K562 (cell line): ENCODE measurements around the gene PDGFD. TPM values are rescaled to one million over a fixed set of nuclear protein-coding genes. Genes with fewer than 3 reads are reported as not detected.

Experiments used
- ATAC-seq: fragments of 200-7000 bp; cut with Tn5 transposase; 3 replicates; pipeline ENCODE4 v1.9.1; 2020; ENCODE audit warnings: moderate library complexity
- BruUV-seq: library from RNA; stranded (reverse); fragments of 400-500 nt; replicated peaks from 2 replicates; lab custom pipeline; 2021; lab: Mats Ljungman, UMichigan
- CTCF ChIA-PET: fragments of 300-600 bp; formaldehyde crosslinking; extraction: SDS; loops from one replicate; lab custom pipeline; 2021; ENCODE audit warnings: low intra/inter-chr PET ratio; lab: Yijun Ruan, JAX
- POLR2A ChIA-PET: fragments of 300-600, 350-650 bp; sonication (Branson Sonifier 250); formaldehyde crosslinking; extraction: SDS; loops from one replicate; lab custom pipeline; 2021; ENCODE audit warnings: antibody characterized with exemption, inconsistent platforms; lab: Yijun Ruan, JAX
- DNase-seq, 4 experiments: peaks; one replicate each; pipeline versions ENCODE4 v3.0.0 to v3.0.0-alpha.2; 2011 to 2018; ENCODE audit warnings: low spot score in 3 of 4, mixed read lengths in 3 of 4; ENCODE audit errors: extremely low read depth in 1 of 4
- FAIRE-seq: peaks from 2 replicates; lab custom pipeline; 2011; peaks lifted over from hg19 to GRCh38; lab: Jason Lieb, UNC
- H2AFZ ChIP-seq: 2 replicates; pipeline ENCODE4 v1.6.0; 2011; ENCODE audit warnings: low read depth, low read length, control low read depth, inconsistent platforms
- H3K27ac ChIP-seq: fragments of 200-600 bp; 3 replicates; pipeline ENCODE4 v1.8.0; 2011; ENCODE audit warnings: low read depth, mild to moderate bottlenecking, control low read depth, inconsistent platforms, low read length, moderate library complexity, mixed read lengths; ENCODE audit errors: extremely low read depth
- H3K27me3 ChIP-seq, 2 experiments: fragments of 300-600 bp in 1 of 2; 2 replicates in 1 of 2; 3 replicates in 1 of 2; pipeline versions ENCODE4 v1.6.0 to v1.8.0; 2011; ENCODE audit warnings: inconsistent platforms in 2 of 2, low read length in 2 of 2, mild to moderate bottlenecking in 1 of 2, mixed read lengths in 1 of 2, moderate library complexity in 1 of 2; ENCODE audit not compliant: control insufficient read depth in 2 of 2, insufficient read depth in 2 of 2
- H3K36me3 ChIP-seq: fragments of 300-600 bp; 3 replicates; pipeline ENCODE4 v1.8.0; 2011; ENCODE audit warnings: mild to moderate bottlenecking, low read length, inconsistent platforms; ENCODE audit not compliant: control insufficient read depth, insufficient read depth
- H3K4me1 ChIP-seq, 2 experiments: fragments of 200-600 bp in 1 of 2; replicated peaks in 1 of 2; 2 replicates in 1 of 2; 3 replicates in 1 of 2; pipeline versions ENCODE4 v1.5.1 to v1.8.0; 2011; ENCODE audit warnings: inconsistent platforms in 2 of 2, low read length in 2 of 2, mild to moderate bottlenecking in 1 of 2, mixed read lengths in 1 of 2, moderate library complexity in 1 of 2; ENCODE audit not compliant: control insufficient read depth in 2 of 2, insufficient read depth in 2 of 2
- H3K4me2 ChIP-seq: 2 replicates; pipeline ENCODE4 v1.6.1; 2011; ENCODE audit warnings: low read length, control low read depth, inconsistent platforms, mixed read lengths; ENCODE audit not compliant: insufficient read depth
- H3K4me3 ChIP-seq: fragments of 200-600 bp; sonication (generic), shearing (Covaris generic); 2 replicates; pipeline ENCODE4 v1.5.1; 2016; ENCODE audit warnings: control low read depth, inconsistent platforms
- H3K79me2 ChIP-seq: fragments of 200-600 bp; 3 replicates; pipeline ENCODE4 v1.8.0; 2011; ENCODE audit warnings: low read length, inconsistent platforms; ENCODE audit not compliant: control insufficient read depth, insufficient read depth
- H3K9ac ChIP-seq, 2 experiments: 2 replicates each; pipeline versions ENCODE4 v1.6.0 to v1.6.1; 2011; ENCODE audit warnings: low read depth in 2 of 2, low read length in 2 of 2, control low read depth in 1 of 2, inconsistent platforms in 1 of 2, mild to moderate bottlenecking in 1 of 2, mixed read lengths in 1 of 2; ENCODE audit not compliant: insufficient read depth in 1 of 2
- H3K9me1 ChIP-seq: one replicate; pipeline ENCODE4 v1.6.0; 2011; ENCODE audit warnings: inconsistent platforms, mild to moderate bottlenecking, low read length, moderate library complexity; ENCODE audit not compliant: control insufficient read depth, insufficient read depth
- H3K9me3 ChIP-seq: replicated peaks from 2 replicates; pipeline ENCODE4 v1.5.1; 2011; ENCODE audit warnings: low read depth, low read length, inconsistent platforms; ENCODE audit not compliant: control insufficient read depth, insufficient read depth
- H4K20me1 ChIP-seq: replicated peaks from 2 replicates; pipeline ENCODE4 v1.6.1; 2011; ENCODE audit warnings: low read length, inconsistent platforms, mixed read lengths; ENCODE audit not compliant: control insufficient read depth, insufficient read depth
- ATF2 ChIP-seq: sonication (generic); formaldehyde crosslinking; IDR thresholded peaks from 2 replicates; pipeline ENCODE4 v1.8.1; 2022; ENCODE audit warnings: missing genetic modification reagents
- CSDE1 ChIP-seq, 2 experiments: fragments of 450-650 bp; IDR thresholded peaks; 2 replicates each; pipeline ENCODE4 v1.6.1; 2016; ENCODE audit warnings: mild to moderate bottlenecking in 1 of 2
- ETV1 ChIP-seq: fragments of 450-650 bp; conservative IDR thresholded peaks from 2 replicates; pipeline ENCODE4 v1.6.1; 2016; ENCODE audit warnings: missing genetic modification characterization, control low read depth, low read depth, missing compliant biosample characterization
- GTF2F1 ChIP-seq: IDR thresholded peaks from 2 replicates; pipeline ENCODE4 v1.6.1; 2011; ENCODE audit warnings: low read depth, low read length, improper control_type of control experiment
- HNRNPUL1 ChIP-seq: fragments of 200-400 bp; formaldehyde crosslinking; IDR thresholded peaks from 2 replicates; pipeline ENCODE4 v1.6.1; 2017; ENCODE audit warnings: low read length
- MIER1 ChIP-seq: fragments of 450-650 bp; IDR thresholded peaks from 2 replicates; pipeline ENCODE4 v1.6.1; 2016; ENCODE audit warnings: antibody characterized with exemption, mild to moderate bottlenecking, low read depth
- NEUROD1 ChIP-seq: fragments of 150-350 bp; IDR thresholded peaks from 2 replicates; pipeline ENCODE4 v1.6.1; 2014; ENCODE audit warnings: borderline replicate concordance, low read length, low read depth; ENCODE audit not compliant: partially characterized antibody
- NONO ChIP-seq, 2 experiments: fragments of 200-400 bp in 1 of 2; fragments of 450-650 bp in 1 of 2; formaldehyde crosslinking in 1 of 2; IDR thresholded peaks; 2 replicates each; pipeline ENCODE4 v1.6.1; 2017; ENCODE audit warnings: low read depth in 2 of 2, mild to moderate bottlenecking in 2 of 2, moderate library complexity in 2 of 2, low read length in 1 of 2
- ZEB2 ChIP-seq: fragments of 450-650 bp; IDR thresholded peaks from 2 replicates; pipeline ENCODE4 v1.6.1; 2016
- ZNF12 ChIP-seq: sonication (generic); formaldehyde crosslinking; IDR thresholded peaks from 2 replicates; pipeline ENCODE4 v1.4.0; 2020; ENCODE audit warnings: mild to moderate bottlenecking, missing genetic modification reagents
- ZNF121 ChIP-seq: sonication (generic); formaldehyde crosslinking; conservative IDR thresholded peaks from 2 replicates; pipeline ENCODE4 v1.8.0; 2022; ENCODE audit warnings: missing genetic modification reagents
- WGBS: fragments of 100-300 bp; shearing (Covaris generic); methylation state at CpG from one replicate; pipeline ENCODE4 v1.1.6; 2016; ENCODE audit warnings: low coverage, mixed read lengths; ENCODE audit not compliant: insufficient coverage; ENCODE audit errors: missing lambda C conversion rate; 5-methylcytosine and 5-hydroxymethylcytosine counted together
- in situ Hi-C: fragments of 300-500 bp; cut with MboI; formaldehyde crosslinking; loops from 4 replicates; pipeline ENCODE4 v1.15.0; 2018; ENCODE audit warnings: inconsistent platforms, mixed read lengths
- intact Hi-C: fragments of 100-400 bp; cut with micrococcal nuclease; formaldehyde crosslinking; loops from 2 replicates; pipeline ENCODE4 v1.14.2; 2022
- polyA plus RNA-seq, 8 experiments: library from polyadenylated mRNA; depleted of rRNA in 4 of 8; stranded (reverse) in 5 of 8; unstranded in 3 of 8; fragments of >200 nt; fragmentation: Nextera tagmentation in 2 of 8; fragmentation: Illumina TruSeq in 1 of 8; extraction: Ambion mirVana in 2 of 8; extraction: Trizol in 1 of 8; gene quantifications; 2 replicates each; pipeline versions ENCODE4 v1.2.1 to v1.2.3, GENCODE V29; 2011 to 2014; ENCODE audit warnings: inconsistent platforms in 1 of 8, missing spikeins in 1 of 8
- total RNA-seq, 7 experiments: library from RNA; depleted of rRNA in 6 of 7; stranded (reverse); fragments of >200 nt in 6 of 7; fragmentation: Illumina TruSeq in 2 of 7; extraction: Trizol in 2 of 7; gene quantifications; 2 replicates each; pipeline versions ENCODE4 v1.2.1 to v1.2.3, GENCODE V29; 2011 to 2021; ENCODE audit warnings: low replicate concordance in 1 of 7
- TF ChIP-seq, protein P1 (sequence below): fragments of 250-450 bp; sonication (Bioruptor Pico); IDR thresholded peaks from 2 replicates; pipeline ENCODE4 v1.9.0; 2021; ENCODE audit warnings: mild to moderate bottlenecking

The PDGFD gene
- total and polyA plus RNA-seq, 9 of the 15 experiments (the other 6 are each of a cell fraction or from before 2014, with no cell fraction given), result 0.11 TPM; not detected in 8

DNA sequence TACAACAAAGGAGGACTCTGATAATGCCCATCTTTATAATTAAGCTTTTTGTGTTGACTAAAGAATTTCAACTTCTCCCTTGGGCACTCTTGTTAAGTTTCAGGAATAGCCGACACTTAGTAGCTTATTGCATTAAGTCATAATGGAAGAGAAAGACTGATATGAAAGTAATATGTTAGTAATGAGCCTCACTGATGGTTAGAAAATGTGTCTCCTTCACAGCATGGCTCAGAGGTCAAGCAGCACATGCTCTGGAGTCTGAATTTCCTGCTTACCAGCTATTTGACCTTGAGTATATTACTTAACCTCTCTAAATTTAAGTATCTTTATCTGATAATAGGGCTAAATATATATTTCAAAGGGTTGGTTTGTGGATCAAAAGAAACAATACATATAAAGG is 39.0 kb downstream of the PDGFD start:
- intact Hi-C loops (no loop called here), in situ Hi-C loops (no loop called here)
- POLR2A ChIA-PET, result interaction anchor here (0.9 kb wide), 1 partner anchor 77 kb away, joined by 3 read pairs; no protein-coding TSS in a partner anchor
- H2AFZ ChIP-seq, result no peak overlapping the region
- H3K27me3 ChIP-seq, result no peaks in the 10 kb centered on the region
- H3K9me1 ChIP-seq, result no peaks in the 10 kb centered on the region
- no peaks in the 10 kb centered on the region for H4K20me1 ChIP-seq
- DNase-seq (no peak), FAIRE-seq (no peak), ATAC-seq (no peak)
- H3K79me2 ChIP-seq, result no peaks in the 10 kb centered on the region
- no peaks in the 10 kb centered on the region for H3K4me1 ChIP-seq
- no peak overlapping the region for H3K27ac ChIP-seq
- no peak overlapping the region for H3K9ac ChIP-seq
- no peaks in the 10 kb centered on the region for H3K36me3 ChIP-seq
- H3K9me3 ChIP-seq, result 0 out of 2 replicates have a peak, but pooled peaks cover 3% of the 10 kb centered on the region
- H3K4me3 ChIP-seq, result no peak overlapping the region
- TF ChIP-seq ZEB2, result no peak
- TF ChIP-seq, all 486 proteins: peak for 0
- no peak overlapping the region for H3K4me2 ChIP-seq
- WGBS, result 0% methylated on average over 1 of the region's 1 CpG
- CTCF ChIA-PET, result no interaction called here
- BruUV-seq, result no TSS peak

- no peak overlapping the region for H3K9ac ChIP-seq
- no peak overlapping the region for H3K4me3 ChIP-seq
- 0 out of 2 replicates have a peak, but pooled peaks cover 3% of the 10 kb centered on the region for H3K9me3 ChIP-seq
- H3K79me2 ChIP-seq, result no peaks in the 10 kb centered on the region
- in situ Hi-C loops, result no loop called here
- no peaks in the 10 kb centered on the region for H3K36me3 ChIP-seq
- no peaks in the 10 kb centered on the region for H3K27me3 ChIP-seq
- 0% methylated on average over 2 of the region's 2 CpGs for WGBS
- FAIRE-seq, result no peak
- no peaks in the 10 kb centered on the region for H3K4me1 ChIP-seq
- no peak overlapping the region for H3K4me2 ChIP-seq
- BruUV-seq, result no TSS peak
- intact Hi-C loops, result no loop called here
- no peaks in the 10 kb centered on the region for H4K20me1 ChIP-seq
- TF ChIP-seq CSDE1 (IDR thresholded peaks at IDR 0.05) (no peak), ZNF121 (CRISPR knock-in tag) (no peak), ETV1 (tag) (no peak), GTF2F1 (no peak), HNRNPUL1 (no peak), MIER1 (no peak), ZNF12 (CRISPR knock-in tag) (no peak), NEUROD1 (no peak), ATF2 (CRISPR knock-in tag) (no peak), NONO (IDR thresholded peaks at IDR 0.05; ENCODE audit: low read depth in 2 of 2, low read length in 1 of 2) (no peak)
- TF ChIP-seq, protein P1, sequence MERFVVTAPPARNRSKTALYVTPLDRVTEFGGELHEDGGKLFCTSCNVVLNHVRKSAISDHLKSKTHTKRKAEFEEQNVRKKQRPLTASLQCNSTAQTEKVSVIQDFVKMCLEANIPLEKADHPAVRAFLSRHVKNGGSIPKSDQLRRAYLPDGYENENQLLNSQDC (CRISPR knock-in tag), result no peak
- ChIA-PET CTCF (no interaction called here), POLR2A (no interaction called here)
- DNase-seq, result no peak
- no peak overlapping the region for H2AFZ ChIP-seq
- no peak for ATAC-seq
- no peaks in the 10 kb centered on the region for H3K9me1 ChIP-seq
- no peak overlapping the region for H3K27ac ChIP-seq
Measured at GRCh38 chr11:104122836-104123235, 41.1 kb downstream of the PDGFD start.
